ENCODE results near the gene MCCC1. TPM values are rescaled to one million over a fixed set of nuclear protein-coding genes. Genes with fewer than 3 reads are reported as not detected.

The MCCC1 gene
- polyA plus RNA-seq (10.1 to 11.7 TPM (median 10.6 TPM) in 3 replicates), polyA minus RNA-seq (7.5 to 13.1 TPM (median 11.0 TPM) in 3 replicates)
- 28.5 TPM for polyA plus RNA-seq (2011; ENCODE audit: low read depth)
- 6.5 and 8.6 TPM in 2 replicates for polyA plus RNA-seq (2011; cell fraction: cytosol; rRNA removed)
- 15.6 and 16.1 TPM in 2 replicates for polyA plus RNA-seq (2011; cell fraction: nucleus; rRNA removed)
- polyA plus RNA-seq (2012; ENCODE audit: low replicate concordance), result 9.6 and 13.1 TPM in 2 replicates
- 7.7 TPM for polyA minus RNA-seq (2011; cell fraction: cytosol; rRNA and poly(A)+ RNA removed)
- polyA minus RNA-seq (2011; cell fraction: nucleus; rRNA and poly(A)+ RNA removed), result 9.9 and 15.4 TPM in 2 replicates

DNA sequence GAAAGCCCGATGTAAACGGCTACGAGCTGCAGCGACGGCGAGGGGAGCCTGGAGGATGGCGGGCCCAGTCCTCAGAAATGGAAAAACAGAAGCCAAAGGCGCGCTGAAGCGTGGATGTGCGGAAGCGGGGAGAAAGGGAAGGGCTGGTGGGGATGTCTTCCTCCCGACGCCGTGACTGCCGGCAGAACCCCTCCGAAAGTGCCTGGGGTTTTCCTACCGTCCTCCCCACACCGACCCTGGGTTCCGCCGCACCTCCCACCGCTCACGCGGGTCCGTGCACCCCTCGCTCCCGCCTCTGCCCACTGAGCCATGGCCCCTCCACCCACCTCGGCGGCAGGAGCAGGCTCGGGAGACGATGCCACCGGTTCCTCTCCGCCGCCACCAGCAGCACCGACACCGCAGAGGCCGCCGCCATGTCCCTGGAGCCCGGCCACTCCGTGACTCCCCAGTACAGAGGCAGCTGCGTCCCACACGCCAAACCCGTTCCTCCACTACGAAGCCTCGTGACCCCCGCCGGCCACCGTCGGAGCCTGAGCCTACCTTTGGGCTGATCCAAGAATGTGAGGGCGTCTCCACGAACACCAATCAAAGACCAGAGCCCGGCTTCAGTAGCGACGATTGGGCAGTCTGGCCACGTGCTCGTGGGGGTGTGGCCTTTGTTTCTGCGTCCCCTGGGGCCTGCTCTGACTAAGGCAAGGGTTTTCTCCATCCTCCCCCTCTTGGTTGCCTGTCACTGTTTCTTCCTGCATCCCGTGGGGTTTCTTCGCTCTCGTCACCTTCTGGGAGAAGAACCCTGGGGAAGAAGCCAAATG lies at the start of gene MCCC1:
Gene MCCC1, minus strand, starts transcription at position 471 of the 812 bp plus-strand sequence. Its CDS starts 56 bp downstream, at position 415.
- no peaks in the 10 kb centered on the region for H3K36me3 ChIP-seq (ENCODE audit: control insufficient read depth in 2 of 2, extremely low read depth in 1 of 2, insufficient read depth in 2 of 2, low read length in 2 of 2)
- H3K9ac ChIP-seq (ENCODE audit: control insufficient read depth, extremely low read depth, insufficient read depth, low read length), result peak within 1 kb of the TSS; percentile 96
- dilution Hi-C loops (cut with MboI; ENCODE audit: extremely low pct_ligation_motif_present, low sequenced_read_pairs), result no loop called here
- peak; percentile 84 for FAIRE-seq
- no peaks in the 10 kb centered on the region for H4K20me1 ChIP-seq (ENCODE audit: control insufficient read depth, extremely low read depth, insufficient read depth, low read length)
- peaks cover 8% of the 10 kb centered on the region for H3K79me2 ChIP-seq (ENCODE audit: control insufficient read depth, insufficient read depth, low read length)
- peak; percentile 89 for DNase-seq (ENCODE audit: low read depth, low spot score)
- peak within 1 kb of the TSS; percentile 82 to 98 (median 96) for H3K4me3 ChIP-seq (ENCODE audit: control insufficient read depth in 2 of 3, extremely low read depth in 1 of 3, insufficient read depth in 2 of 3, low read depth in 1 of 3, low read length in 3 of 3)
- H3K4me1 ChIP-seq (ENCODE audit: control insufficient read depth, extremely low read depth, insufficient read depth, low read length), result peaks cover 20% of the 10 kb centered on the region
- H3K9me1 ChIP-seq (ENCODE audit: control insufficient read depth, extremely low read depth, insufficient read depth, low read length), result no peaks in the 10 kb centered on the region
- peak within 1 kb of the TSS; percentile 99 for H3K4me2 ChIP-seq (ENCODE audit: control insufficient read depth, extremely low read depth, insufficient read depth, low read depth, low read length)
- peak within 1 kb of the TSS; percentile 93 for H3K27ac ChIP-seq (ENCODE audit: control insufficient read depth, insufficient read depth, low read length)
- H2AFZ ChIP-seq (ENCODE audit: control insufficient read depth, low read length), result peak within 1 kb of the TSS; percentile 96
- no peaks in the 10 kb centered on the region for H3K27me3 ChIP-seq (ENCODE audit: control insufficient read depth, extremely low read depth, insufficient read depth, low read length)
- TF ChIP-seq, protein P1, sequence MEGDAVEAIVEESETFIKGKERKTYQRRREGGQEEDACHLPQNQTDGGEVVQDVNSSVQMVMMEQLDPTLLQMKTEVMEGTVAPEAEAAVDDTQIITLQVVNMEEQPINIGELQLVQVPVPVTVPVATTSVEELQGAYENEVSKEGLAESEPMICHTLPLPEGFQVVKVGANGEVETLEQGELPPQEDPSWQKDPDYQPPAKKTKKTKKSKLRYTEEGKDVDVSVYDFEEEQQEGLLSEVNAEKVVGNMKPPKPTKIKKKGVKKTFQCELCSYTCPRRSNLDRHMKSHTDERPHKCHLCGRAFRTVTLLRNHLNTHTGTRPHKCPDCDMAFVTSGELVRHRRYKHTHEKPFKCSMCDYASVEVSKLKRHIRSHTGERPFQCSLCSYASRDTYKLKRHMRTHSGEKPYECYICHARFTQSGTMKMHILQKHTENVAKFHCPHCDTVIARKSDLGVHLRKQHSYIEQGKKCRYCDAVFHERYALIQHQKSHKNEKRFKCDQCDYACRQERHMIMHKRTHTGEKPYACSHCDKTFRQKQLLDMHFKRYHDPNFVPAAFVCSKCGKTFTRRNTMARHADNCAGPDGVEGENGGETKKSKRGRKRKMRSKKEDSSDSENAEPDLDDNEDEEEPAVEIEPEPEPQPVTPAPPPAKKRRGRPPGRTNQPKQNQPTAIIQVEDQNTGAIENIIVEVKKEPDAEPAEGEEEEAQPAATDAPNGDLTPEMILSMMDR (optimal IDR thresholded peaks at IDR 0.05 in 1 of 3, IDR thresholded peaks at IDR 0.05 in 1 of 3, conservative IDR thresholded peaks at IDR 0.05 in 1 of 3; ENCODE audit: extremely low read depth in 1 of 3, insufficient read depth in 2 of 3, low read length in 3 of 3), result no peak
- TF ChIP-seq EZH2 (IDR thresholded peaks at IDR 0.05; ENCODE audit: low read length), result no peak
- H3K9me3 ChIP-seq (ENCODE audit: control insufficient read depth, low read depth, low read length), result no peaks in the 10 kb centered on the region

- Histone ChIP-seq H3K9ac (ENCODE audit: control insufficient read depth, extremely low read depth, insufficient read depth, low read length) (no peak overlapping the region), H3K4me1 (ENCODE audit: control insufficient read depth, extremely low read depth, insufficient read depth, low read length) (no peaks in the 10 kb centered on the region), H3K36me3 (ENCODE audit: control insufficient read depth in 2 of 2, extremely low read depth in 1 of 2, insufficient read depth in 2 of 2, low read length in 2 of 2) (no peaks in the 10 kb centered on the region), H2AFZ (ENCODE audit: control insufficient read depth, low read length) (no peak overlapping the region), H3K27me3 (ENCODE audit: control insufficient read depth, extremely low read depth, insufficient read depth, low read length) (no peaks in the 10 kb centered on the region), H3K4me2 (ENCODE audit: control insufficient read depth, extremely low read depth, insufficient read depth, low read depth, low read length) (no peak overlapping the region), H3K9me1 (ENCODE audit: control insufficient read depth, extremely low read depth, insufficient read depth, low read length) (no peaks in the 10 kb centered on the region), H3K9me3 (ENCODE audit: control insufficient read depth, low read depth, low read length) (no peaks in the 10 kb centered on the region), H3K27ac (ENCODE audit: control insufficient read depth, insufficient read depth, low read length) (no peak overlapping the region), H3K4me3 (ENCODE audit: control insufficient read depth in 2 of 3, extremely low read depth in 1 of 3, insufficient read depth in 2 of 3, low read depth in 1 of 3, low read length in 3 of 3) (no peak overlapping the region), H4K20me1 (ENCODE audit: control insufficient read depth, extremely low read depth, insufficient read depth, low read length) (no peaks in the 10 kb centered on the region), H3K79me2 (ENCODE audit: control insufficient read depth, insufficient read depth, low read length) (no peaks in the 10 kb centered on the region)
- DNase-seq (ENCODE audit: low read depth, low spot score) (no peak), FAIRE-seq (no peak)
- dilution Hi-C loops (cut with MboI; ENCODE audit: extremely low pct_ligation_motif_present, low sequenced_read_pairs), result no loop called here
- no peak for TF ChIP-seq EZH2 (IDR thresholded peaks at IDR 0.05; ENCODE audit: low read length)
- TF ChIP-seq, protein P1 (optimal IDR thresholded peaks at IDR 0.05 in 1 of 3, IDR thresholded peaks at IDR 0.05 in 1 of 3, conservative IDR thresholded peaks at IDR 0.05 in 1 of 3; ENCODE audit: extremely low read depth in 1 of 3, insufficient read depth in 2 of 3, low read length in 3 of 3), result no peak
These were observed 48.8 kb upstream of the MCCC1 start for GRCh38 chr3:183148056-183148455.
